ENCODE data around the gene MICAL2. TPM values are rescaled to one million over a fixed set of nuclear protein-coding genes. Genes with fewer than 3 reads are reported as not detected.
A peak's percentile ranks its signal among the peaks of the same experiment; 100 is the strongest.

MICAL2 gene
- total RNA-seq, 4 donors from 2014 or later = 195 to 499 (median 259) TPM

DNA sequence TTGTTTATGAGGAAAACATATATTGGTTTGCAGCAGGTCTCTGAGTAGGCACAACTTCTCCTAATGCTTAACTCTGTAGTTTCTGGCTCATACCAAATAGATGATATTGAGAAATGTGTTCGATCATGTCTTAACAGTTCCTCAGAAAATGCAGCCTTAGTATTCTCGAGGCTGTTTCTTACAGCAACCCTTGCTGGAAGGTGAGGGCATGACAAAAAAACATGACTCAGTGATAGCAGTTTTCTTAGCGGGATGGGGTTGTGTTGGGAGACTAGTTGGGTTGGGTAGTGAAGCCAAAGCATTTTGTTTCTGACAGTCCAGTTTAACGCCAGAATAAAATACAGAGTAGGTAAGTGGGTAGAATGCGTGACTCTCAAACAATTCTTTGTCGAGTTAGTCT lies 172.3 kb downstream of the MICAL2 start:
- no peaks in the 10 kb centered on the region for H3K36me3 ChIP-seq
- no peaks in the 10 kb centered on the region for H3K27me3 ChIP-seq
- 81% methylated on average over 6 of the region's 6 CpGs for WGBS
- no peak for DNase-seq (ENCODE audit: extremely low spot score)
- H3K4me1 ChIP-seq = peaks cover 10 to 56% (median 47%) of the 10 kb centered on the region in 4 donors
- no peak overlapping the region for H3K27ac ChIP-seq (replicated peaks in 1 of 4)
- intact Hi-C loops (cut with DNase I) = loop anchor here (5.0 kb wide), 1 partner anchor 480 kb away; no protein-coding TSS in a partner anchor
- no peak for TF ChIP-seq POLR2A (IDR thresholded peaks at IDR 0.05; ENCODE audit: low read depth)
- TF ChIP-seq EP300 (IDR thresholded peaks at IDR 0.05) = no peak
- no peak for TF ChIP-seq POLR2AphosphoS5 (IDR thresholded peaks at IDR 0.05)
- TF ChIP-seq, protein P1, sequence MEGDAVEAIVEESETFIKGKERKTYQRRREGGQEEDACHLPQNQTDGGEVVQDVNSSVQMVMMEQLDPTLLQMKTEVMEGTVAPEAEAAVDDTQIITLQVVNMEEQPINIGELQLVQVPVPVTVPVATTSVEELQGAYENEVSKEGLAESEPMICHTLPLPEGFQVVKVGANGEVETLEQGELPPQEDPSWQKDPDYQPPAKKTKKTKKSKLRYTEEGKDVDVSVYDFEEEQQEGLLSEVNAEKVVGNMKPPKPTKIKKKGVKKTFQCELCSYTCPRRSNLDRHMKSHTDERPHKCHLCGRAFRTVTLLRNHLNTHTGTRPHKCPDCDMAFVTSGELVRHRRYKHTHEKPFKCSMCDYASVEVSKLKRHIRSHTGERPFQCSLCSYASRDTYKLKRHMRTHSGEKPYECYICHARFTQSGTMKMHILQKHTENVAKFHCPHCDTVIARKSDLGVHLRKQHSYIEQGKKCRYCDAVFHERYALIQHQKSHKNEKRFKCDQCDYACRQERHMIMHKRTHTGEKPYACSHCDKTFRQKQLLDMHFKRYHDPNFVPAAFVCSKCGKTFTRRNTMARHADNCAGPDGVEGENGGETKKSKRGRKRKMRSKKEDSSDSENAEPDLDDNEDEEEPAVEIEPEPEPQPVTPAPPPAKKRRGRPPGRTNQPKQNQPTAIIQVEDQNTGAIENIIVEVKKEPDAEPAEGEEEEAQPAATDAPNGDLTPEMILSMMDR (IDR thresholded peaks at IDR 0.05) = no peak
- no peak overlapping the region for H3K4me3 ChIP-seq
- H3K9me3 ChIP-seq = no peaks in the 10 kb centered on the region

DNA sequence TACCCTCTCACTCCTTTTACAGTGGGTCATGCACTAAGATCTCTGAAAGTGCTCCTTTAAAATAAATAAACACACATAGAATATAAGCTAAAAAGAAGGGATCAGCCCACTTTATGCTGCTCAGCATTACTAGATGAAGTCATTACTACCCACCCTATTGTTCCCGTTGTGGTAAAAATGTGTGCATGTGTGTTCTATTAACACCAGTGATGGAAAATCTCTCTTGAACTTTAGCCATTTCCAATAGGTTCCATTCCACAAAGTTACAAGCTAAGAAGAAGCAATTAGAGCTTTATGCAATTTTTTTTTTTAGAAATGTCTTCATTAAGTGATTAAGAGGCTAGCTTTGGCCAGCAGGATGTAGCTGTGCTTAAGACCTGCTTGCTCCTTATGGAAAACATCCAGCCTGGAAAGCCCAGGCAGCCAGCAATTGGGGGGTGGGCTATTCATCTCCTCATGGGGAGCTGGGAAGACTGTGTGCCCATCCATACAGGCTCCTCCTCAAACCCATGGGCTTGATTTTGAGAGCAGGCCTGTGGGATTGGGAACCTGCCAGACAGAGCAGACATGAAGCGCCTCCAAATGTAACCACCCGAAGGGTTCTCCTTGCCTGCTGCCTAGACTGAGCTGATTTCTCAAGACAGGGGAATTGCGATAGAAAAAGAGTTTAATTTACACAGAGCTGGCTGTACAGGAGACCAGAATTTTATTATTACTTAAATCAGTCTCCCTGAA lies 174.1 kb downstream of the MICAL2 start:
- WGBS = 71% methylated on average over 3 of the region's 4 CpGs
- no peak overlapping the region for H3K4me3 ChIP-seq
- peaks cover 17 to 69% (median 62%) of the 10 kb centered on the region in 4 donors for H3K4me1 ChIP-seq
- no peaks in the 10 kb centered on the region for H3K9me3 ChIP-seq
- TF ChIP-seq EP300 (IDR thresholded peaks at IDR 0.05) (no peak), POLR2A (IDR thresholded peaks at IDR 0.05; ENCODE audit: low read depth) (no peak), POLR2AphosphoS5 (IDR thresholded peaks at IDR 0.05) (no peak)
- TF ChIP-seq, protein P1 (IDR thresholded peaks at IDR 0.05) = no peak
- no peaks in the 10 kb centered on the region for H3K27me3 ChIP-seq
- peak overlapping the region in 1 of 4 donors; percentile 2 for H3K27ac ChIP-seq (replicated peaks in 1 of 4)
- DNase-seq (ENCODE audit: extremely low spot score) = no peak
- intact Hi-C loops (cut with DNase I) = loop anchor here (5.0 kb wide), 1 partner anchor 482 kb away; no protein-coding TSS in a partner anchor
- H3K36me3 ChIP-seq = no peaks in the 10 kb centered on the region

DNA sequence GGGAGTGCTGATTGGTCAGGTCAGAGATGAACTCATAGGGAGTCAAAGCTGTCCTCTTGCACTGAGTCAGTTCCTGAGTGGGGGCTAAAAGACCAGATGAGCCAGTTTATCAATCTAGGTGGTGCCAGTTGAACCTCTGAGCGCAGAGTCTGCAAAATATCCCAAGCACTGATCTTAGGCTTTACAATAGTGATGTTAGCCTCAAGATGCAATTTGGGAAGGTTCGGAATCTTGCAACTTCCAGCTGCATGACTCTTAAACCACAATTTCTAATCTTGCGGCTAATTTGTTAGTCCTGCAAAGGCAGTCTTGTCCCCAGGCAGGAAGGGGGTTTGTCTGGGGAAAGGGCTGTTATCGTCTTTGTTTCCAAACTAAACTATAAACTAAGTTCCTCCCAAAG lies 174.7 kb downstream of the MICAL2 start:
- Histone ChIP-seq H3K36me3 (no peaks in the 10 kb centered on the region), H3K27ac (replicated peaks in 1 of 4) (peak overlapping the region in 3 of 4 donors; percentile 2 to 90 (median 22)), H3K4me3 (no peak overlapping the region), H3K4me1 (peaks cover 19 to 63% (median 56%) of the 10 kb centered on the region in 4 donors), H3K27me3 (no peaks in the 10 kb centered on the region), H3K9me3 (no peaks in the 10 kb centered on the region)
- no peak for TF ChIP-seq EP300 (IDR thresholded peaks at IDR 0.05)
- TF ChIP-seq, protein P1 (IDR thresholded peaks at IDR 0.05) = no peak
- TF ChIP-seq POLR2A (IDR thresholded peaks at IDR 0.05; ENCODE audit: low read depth) = no peak
- TF ChIP-seq POLR2AphosphoS5 (IDR thresholded peaks at IDR 0.05) = no peak
- WGBS = 70% methylated on average over 4 of the region's 4 CpGs
- no peak for DNase-seq (ENCODE audit: extremely low spot score)
- intact Hi-C loops (cut with DNase I) = no loop called here

GRCh38 chr11:12285811-12286222 lies 175.4 kb downstream of the MICAL2 start:
- DNase-seq (ENCODE audit: extremely low spot score) = no peak
- intact Hi-C loops (cut with DNase I) = no loop called here
- WGBS = 75% methylated on average over 6 of the region's 6 CpGs
- no peak for TF ChIP-seq POLR2A (IDR thresholded peaks at IDR 0.05; ENCODE audit: low read depth)
- no peak for TF ChIP-seq POLR2AphosphoS5 (IDR thresholded peaks at IDR 0.05)
- TF ChIP-seq, protein P1 (IDR thresholded peaks at IDR 0.05) = no peak
- TF ChIP-seq EP300 (IDR thresholded peaks at IDR 0.05) = no peak
- Histone ChIP-seq H3K9me3 (no peaks in the 10 kb centered on the region), H3K27me3 (no peaks in the 10 kb centered on the region), H3K27ac (replicated peaks in 1 of 4) (peak overlapping the region; percentile 83 to 91 (median 90)), H3K4me1 (peaks cover 20 to 57% (median 53%) of the 10 kb centered on the region in 4 donors), H3K4me3 (no peak overlapping the region), H3K36me3 (no peaks in the 10 kb centered on the region)

All from esophagus muscularis mucosa (tissue), 4 donors.